ENCODE data around the gene EPHA1.

The EPHA1 gene

GRCh38 chr7:143389316-143390103 is 19.1 kb downstream of the EPHA1 start:
- no peak for DNase-seq

DNA sequence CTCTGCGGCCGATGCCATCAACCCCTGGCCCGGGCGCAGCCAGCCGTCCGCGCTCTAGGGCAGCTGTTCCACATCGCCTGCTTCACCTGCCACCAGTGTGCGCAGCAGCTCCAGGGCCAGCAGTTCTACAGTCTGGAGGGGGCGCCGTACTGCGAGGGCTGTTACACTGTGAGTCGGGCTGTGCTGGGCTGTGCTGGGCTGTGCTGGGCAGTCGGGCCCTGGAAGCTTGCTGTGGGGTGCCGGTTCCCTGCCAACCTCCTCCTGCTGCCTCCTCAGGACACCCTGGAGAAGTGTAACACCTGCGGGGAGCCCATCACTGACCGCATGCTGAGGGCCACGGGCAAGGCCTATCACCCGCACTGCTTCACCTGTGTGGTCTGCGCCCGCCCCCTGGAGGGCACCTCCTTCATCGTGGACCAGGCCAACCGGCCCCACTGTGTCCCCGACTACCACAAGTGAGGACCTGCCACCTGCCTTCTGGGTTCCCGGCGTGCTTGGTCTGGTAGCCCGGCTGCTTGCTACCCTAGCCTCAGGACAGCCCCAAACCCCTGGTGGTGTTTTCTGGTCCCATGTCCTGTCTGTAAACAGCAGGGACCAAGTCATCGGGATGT is 20.1 kb downstream of the EPHA1 start:
- no peak for DNase-seq

- no peak for DNase-seq
Observed at GRCh38 chr7:143388051-143388450, 20.6 kb downstream of the EPHA1 start.

DNA sequence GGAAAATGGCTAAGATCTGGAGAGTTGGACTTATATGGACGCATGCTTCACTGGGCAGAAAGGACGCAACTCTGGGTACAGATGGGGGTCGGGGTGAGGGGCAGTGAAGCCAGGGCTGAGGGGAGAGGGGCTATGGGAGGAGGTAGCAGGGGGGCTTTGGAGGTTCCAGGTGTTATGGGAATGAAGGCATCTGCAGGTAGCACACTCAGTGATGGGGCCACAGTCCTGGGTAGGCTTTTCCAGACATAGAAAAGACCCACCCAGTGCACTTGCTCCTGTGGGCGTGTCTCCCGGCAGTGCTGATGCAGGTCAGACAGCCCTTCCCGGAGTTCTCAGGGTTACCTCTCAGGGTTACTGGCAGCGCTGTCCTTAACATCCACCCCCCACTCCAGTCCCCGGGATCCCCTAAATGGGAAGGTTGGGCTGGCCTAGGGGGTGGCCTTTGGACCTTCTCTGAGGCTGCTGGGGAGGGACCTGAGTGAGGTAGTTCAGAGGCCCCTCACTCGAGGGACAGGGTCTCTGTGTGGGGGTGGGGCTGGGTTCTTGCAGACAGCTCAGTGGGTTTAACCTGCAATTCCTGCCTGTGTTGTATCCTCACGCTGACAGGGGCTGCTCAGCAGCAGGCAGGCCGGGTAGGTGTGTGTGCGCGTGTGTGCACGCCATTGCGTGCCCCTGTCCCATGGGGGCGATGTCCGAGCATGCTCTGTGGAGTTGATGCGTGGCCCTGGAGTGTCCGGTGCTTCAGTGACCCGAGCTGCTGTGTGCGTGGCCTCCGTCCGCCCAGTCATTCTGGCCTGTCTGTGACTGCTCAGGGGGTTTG is 21.3 kb downstream of the EPHA1 start:
- no peak for DNase-seq

- DNase-seq = peak in 2 of 56 donors; percentile 15 to 23
Observed at GRCh38 chr7:143385891-143386781, 22.5 kb downstream of the EPHA1 start.

DNA sequence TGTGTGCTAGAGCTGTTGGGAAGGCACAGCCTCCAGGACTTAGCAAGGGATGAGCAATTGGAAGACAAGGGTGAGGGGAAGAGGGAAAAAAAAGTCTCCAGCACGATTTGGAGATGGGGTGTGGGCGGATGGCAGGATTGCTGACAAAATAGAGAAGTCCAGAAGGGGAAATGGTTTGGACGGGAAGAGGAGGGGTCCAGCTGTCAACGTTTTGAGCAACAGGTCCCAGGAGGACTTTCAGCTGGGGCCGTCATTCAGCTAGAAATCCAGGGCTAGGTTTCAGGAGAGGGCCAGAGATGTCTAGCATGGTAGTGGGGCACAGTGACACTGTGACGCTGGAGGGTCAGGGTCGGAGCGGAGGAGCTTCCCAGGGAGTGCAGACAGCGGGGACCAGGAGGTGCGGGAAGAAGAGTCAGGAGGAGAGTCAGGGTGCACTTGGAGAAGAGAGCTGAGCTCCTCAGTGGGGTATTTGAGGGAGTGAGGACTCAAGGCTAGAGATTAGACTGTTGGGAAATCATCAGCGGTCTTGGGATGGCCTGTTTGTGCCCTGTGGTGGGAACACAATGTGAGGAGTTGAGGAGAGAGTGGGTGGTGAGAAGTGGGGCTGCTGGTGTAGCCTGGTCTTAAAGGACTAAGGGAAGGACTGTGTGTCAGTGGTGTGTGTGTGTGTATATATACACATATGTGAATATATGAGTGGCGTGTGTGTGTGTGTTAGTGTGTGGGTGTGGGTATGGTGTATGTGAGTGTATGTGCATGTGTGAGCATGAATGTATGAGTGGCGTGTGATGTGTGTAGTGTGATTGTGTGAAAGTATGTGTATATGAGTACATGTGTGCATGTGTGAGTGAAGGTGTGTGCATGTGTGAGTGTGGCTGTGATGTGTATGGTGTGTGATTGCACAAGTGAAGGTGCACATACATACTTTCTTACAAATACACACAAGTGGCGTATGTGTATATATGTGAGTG is 23.7 kb downstream of the EPHA1 start:
- no peak for DNase-seq

DNA sequence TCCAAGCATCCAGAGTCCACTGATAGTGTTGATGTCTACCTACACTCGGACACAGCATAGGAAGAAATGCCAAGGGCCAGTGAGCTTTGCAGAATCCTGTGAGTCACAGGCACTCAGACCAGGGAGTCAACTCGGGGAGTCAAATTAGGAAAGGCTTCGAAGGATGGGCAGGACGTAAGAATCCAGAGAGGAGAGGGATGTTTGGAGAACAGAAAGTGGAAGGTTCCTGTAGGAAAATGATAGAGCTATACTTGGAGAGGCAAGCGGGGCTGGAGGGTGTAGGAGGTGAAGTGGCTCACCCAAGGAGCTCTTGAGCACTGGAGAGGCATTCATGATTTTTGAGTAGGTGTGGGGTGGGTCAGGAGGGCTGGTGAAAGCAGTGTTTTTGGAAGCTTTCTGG is 24.5 kb downstream of the EPHA1 start:
- no peak for DNase-seq

DNA sequence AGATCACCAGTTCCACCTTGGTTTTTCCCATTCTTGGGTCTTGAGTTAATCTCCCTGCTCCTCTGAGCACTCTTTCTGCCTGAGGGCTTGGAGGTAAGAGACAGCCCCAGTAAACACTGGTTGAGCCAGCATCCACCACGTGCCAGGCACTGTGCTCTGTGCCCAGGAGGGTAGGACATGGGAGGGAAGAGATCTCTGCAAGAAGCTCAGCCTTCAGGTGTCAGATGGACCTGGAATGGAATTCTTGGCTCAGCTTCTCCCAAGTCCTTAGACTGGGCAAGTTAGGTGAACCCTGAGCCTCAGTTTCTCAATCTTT is 25.1 kb downstream of the EPHA1 start:
- DNase-seq = no peak

DNA sequence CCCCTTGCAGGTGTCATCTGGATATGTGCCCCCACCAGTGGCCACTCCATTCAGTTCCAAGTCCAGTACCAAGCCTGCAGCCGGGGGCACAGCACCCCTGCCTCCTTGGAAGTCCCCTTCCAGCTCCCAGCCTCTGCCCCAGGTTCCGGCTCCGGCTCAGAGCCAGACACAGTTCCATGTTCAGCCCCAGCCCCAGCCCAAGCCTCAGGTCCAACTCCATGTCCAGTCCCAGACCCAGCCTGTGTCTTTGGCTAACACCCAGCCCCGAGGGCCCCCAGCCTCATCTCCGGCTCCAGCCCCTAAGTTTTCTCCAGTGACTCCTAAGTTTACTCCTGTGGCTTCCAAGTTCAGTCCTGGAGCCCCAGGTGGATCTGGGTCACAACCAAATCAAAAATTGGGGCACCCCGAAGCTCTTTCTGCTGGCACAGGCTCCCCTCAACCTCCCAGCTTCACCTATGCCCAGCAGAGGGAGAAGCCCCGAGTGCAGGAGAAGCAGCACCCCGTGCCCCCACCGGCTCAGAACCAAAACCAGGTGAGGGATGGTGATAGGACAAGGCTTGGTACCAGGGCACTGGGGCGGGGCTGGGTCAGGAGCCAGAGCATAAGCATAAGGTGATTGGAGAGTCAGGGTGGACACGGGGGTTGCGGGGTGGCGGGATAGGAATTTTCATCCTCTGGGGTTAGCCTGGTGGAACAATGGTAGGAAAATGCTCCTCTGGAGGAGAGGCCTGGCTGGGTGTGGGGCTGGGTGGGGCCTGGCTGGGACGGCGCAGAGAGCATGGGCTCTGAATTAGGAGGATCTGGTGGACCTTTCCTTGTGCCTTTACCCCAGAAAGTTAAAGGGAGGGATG is 25.6 kb downstream of the EPHA1 start:
- no peak for DNase-seq

DNA sequence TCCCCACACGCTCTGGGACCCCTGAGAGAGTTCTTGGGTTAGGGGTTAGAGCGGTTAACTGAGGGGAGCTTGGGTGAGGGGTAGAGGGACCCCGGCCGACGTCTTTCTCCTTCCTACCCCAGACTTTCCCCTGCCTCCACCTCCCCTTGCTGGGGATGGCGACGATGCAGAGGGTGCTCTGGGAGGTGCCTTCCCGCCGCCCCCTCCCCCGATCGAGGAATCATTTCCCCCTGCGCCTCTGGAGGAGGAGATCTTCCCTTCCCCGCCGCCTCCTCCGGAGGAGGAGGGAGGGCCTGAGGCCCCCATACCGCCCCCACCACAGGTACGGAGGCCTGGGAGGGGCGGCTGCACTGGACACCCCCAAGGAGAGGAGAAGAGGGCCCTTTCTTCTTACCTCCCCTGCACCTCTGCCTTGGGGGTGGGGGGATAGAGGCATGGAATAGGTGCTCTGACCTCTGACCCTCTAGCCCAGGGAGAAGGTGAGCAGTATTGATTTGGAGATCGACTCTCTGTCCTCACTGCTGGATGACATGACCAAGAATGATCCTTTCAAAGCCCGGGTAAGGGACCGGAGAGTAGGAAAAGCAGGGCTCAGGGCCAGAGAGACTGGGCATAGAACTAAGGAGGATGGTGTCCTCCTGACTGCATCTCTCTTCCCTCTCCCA is 26.4 kb downstream of the EPHA1 start:
- DNase-seq = no peak

GRCh38 chr7:143381427-143382125 is 27.1 kb downstream of the EPHA1 start:
- peak in 34 of 56 donors; percentile 18 to 75 (median 42) for DNase-seq

- DNase-seq = peak; percentile 21 to 91 (median 78)
Observed at GRCh38 chr7:143380646-143381426, 27.8 kb downstream of the EPHA1 start, which contains the start of gene ZYX. Gene ZYX (plus strand): TSS chr7:143381345. CDS start chr7:143381572, 227 bp downstream.

- DNase-seq = peak; percentile 34 to 91 (median 70)
Observed at GRCh38 chr7:143380260-143380645, 28.4 kb downstream of the EPHA1 start.

DNA sequence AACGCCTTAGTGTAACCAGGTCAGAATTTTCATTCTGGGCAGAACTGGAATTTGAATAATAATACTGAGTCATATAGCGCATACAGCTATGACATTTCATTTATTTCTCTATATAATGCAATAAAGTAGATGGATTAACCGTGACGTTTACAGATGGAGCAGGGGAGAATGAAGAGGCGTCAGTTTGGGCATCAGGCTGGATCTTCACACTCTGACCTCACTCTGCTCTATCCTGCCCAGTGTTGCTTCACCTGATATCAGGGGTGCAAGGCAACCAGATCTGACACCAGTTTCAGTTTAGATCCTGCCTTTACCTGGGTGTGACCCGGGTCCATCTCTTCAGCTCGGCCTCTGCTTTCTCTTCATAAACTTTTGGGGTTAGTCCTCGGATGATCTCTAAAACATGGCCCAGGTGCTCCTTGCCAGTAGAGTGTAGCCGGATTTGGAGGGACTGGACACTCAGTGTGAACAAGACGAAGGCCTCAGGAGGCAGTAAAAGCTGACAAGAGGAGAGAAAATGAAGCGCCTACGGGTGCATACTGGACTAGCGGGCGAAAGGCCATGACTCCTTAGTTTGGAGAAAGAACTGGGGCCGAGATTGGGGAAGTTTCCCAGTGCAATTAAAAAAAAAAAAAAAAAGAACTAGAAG is 28.9 kb downstream of the EPHA1 start:
- DNase-seq = peak in 2 of 56 donors; percentile 54 to 60

DNA sequence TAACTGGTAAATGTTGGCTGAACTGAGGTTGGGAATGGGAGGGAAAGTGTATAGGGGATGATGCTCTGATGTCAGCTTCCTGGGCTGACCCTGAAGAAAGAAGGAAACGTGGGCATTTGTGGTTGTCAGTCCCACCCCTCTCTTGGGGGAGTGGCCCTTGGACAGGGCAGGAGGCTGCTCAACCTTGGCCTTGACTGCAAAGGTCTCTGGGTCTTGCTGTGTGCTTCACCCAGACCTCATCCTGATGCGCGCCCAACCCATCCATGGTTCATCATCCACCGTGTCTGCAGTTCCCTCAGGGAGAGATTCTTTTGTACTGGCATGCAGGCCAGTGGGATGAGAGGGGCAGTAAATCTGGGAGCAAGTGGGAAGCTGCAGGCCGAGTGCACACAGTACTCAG is 32.3 kb downstream of the EPHA1 start:
- DNase-seq = no peak

DNA sequence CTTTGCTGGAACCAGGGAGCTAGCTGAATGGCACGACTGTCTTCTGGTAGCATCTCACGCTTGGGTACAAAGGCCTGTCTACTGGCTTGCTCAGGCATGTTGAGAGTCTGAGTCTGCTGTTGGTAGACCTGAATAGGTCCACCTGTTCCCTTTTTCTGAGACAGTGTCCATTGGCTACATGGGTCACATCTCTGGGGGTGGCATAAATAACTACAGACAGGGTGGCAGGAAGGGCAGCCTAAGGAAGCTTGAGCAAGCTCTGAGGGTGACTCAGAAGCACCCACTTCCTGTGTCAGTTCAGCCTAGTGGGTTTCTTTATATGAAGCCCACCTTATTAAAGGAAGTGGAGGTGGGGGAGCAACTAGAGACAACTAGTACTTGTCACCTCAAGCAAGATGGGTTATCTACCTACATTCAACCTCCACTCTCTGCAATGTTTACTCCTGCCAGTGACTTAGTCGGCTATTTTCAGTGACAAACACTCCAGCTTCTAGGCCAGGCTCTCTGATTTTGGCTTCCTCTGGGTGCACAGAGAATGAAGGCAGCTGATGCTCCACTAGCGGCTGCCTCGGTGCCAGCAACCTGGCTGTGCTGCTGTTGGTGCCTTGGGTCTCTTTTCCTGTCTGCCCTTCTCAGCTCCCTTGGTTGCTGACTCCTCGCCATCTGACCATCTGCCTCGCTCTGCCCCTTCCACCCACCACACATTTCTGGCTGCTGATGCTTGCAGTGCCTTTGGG is 33.2 kb downstream of the EPHA1 start:
- DNase-seq = no peak
